Fibroblast of the aortic adventitia (primary cell): ENCODE data around the gene ZBTB7B. TPM values are rescaled to one million over a fixed set of nuclear protein-coding genes. Genes with fewer than 3 reads are reported as not detected.
"Not testable (repeated sequence)": the region's sequence is repeated elsewhere in the genome, so short reads cannot be mapped to it uniquely, and the experiment has no call there.

ENCODE experiments used
- DNase-seq: peaks from one replicate; pipeline ENCODE4 v3.0.0-alpha.2; 2010; ENCODE audit warnings: low read depth
- H3K4me3 ChIP-seq: 2 replicates; pipeline ENCODE4 v1.5.1; 2011; ENCODE audit warnings: low read depth, mild to moderate bottlenecking, control low read depth, low read length, moderate library complexity
- total RNA-seq: library from RNA; depleted of rRNA; stranded (reverse); fragments of >200 nt; gene quantifications from 2 replicates; pipeline ENCODE4 v1.2.3, GENCODE V29; 2012; ENCODE audit warnings: low replicate concordance
- TF ChIP-seq, protein P1 (sequence below): IDR thresholded peaks from 2 replicates; pipeline ENCODE4 v1.5.1; 2011; ENCODE audit warnings: mild to moderate bottlenecking, low read length, control low read depth, inconsistent platforms; ENCODE audit not compliant: insufficient read depth

Gene ZBTB7B
- total RNA-seq, 1 donor, result 15.4 TPM

DNA sequence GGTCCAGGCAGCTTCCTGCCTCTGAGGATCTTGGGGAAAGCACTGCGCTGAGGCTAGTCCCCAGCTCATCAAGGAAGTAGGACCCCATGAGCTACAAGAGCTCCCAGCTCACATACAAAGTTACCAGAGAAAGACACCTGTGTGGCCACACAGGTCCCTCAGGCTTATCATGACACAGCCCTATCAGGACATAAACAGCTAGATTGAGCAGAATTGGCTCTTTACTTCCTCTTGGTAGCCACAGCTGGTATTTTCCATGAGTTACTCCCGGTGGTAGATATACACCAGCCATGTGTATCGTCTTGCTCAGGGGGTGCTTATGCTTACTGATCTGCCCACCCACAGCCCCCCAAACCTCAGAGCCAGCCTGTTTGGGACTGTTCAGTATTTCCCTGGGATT, 8.0 kb upstream of the ZBTB7B start:
- DNase-seq, result no peak
- TF ChIP-seq, protein P1, sequence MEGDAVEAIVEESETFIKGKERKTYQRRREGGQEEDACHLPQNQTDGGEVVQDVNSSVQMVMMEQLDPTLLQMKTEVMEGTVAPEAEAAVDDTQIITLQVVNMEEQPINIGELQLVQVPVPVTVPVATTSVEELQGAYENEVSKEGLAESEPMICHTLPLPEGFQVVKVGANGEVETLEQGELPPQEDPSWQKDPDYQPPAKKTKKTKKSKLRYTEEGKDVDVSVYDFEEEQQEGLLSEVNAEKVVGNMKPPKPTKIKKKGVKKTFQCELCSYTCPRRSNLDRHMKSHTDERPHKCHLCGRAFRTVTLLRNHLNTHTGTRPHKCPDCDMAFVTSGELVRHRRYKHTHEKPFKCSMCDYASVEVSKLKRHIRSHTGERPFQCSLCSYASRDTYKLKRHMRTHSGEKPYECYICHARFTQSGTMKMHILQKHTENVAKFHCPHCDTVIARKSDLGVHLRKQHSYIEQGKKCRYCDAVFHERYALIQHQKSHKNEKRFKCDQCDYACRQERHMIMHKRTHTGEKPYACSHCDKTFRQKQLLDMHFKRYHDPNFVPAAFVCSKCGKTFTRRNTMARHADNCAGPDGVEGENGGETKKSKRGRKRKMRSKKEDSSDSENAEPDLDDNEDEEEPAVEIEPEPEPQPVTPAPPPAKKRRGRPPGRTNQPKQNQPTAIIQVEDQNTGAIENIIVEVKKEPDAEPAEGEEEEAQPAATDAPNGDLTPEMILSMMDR, result no peak
- no peak overlapping the region for H3K4me3 ChIP-seq

DNA sequence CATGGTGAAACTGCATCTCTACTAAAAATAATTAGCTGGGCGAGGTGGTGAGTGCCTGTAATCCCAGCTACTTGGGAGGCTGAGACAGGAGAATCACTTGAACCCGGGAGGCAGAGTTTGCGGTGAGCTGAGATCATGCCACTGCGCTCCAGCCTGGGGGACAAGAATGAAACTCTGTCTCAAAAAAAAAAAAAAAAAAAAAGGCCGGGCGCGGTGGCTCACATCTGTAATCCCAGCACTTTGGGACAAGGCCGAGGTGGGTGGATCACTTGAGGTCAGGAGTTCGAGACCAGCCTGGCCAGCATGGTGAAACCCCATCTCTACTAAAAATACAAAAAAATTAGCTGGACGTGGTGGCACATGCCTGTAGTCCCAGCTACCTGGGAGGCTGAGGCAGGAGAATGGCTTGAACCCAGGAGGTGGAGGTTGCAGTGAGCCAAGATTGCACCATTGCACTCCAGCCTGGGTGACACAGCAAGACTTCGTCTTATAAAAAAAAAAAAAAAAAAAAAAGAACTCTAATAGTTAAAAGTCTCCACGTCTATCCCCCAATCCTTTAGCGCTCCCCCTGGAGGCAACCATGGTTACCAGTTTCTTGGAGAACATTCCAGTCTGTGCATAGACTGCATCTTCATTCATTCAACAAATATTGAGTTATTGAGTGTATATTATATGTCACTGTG, 7.2 kb upstream of the ZBTB7B start:
- H3K4me3 ChIP-seq, result not testable (repeated sequence)
- peak; percentile 87 for DNase-seq
- TF ChIP-seq, protein P1, result peak; percentile 42

DNA sequence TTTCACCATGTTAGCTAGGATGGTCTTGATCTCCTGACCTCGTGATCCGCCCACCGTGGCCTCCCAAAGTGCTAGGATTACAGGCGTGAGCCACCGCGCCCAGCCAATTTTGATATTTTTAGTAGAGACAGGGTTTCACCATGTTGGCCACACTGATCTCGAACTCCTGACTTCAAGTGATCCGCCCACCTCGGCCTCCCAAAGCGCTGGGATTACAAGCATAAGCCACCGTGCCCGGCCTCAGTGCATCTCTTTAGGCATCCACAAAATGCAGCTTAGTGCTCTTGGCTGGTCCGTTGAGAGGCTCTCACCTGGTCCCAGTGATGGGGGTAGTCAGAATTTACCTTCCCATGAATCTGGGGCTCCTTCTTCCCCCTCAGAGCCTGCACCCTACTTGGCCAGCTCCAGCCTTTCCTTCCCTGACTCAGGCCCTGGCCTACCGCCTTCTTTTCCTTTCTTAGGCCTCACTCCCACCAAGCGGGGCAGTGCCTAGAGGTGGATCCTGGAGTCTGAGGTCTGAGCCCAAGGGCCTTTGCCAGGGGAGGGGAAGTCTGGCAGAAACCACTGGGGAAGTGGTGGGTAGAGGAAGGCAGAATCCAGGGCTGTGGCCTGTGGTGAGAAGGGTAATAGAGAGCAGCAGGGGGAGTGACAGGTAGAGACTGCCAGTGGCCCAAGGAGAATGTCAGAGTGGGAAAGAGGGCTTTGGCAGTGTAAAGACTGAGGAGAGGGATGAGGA, 5.5 kb upstream of the ZBTB7B start:
- TF ChIP-seq, protein P1, result no peak
- DNase-seq, result no peak
- H3K4me3 ChIP-seq, result no peak overlapping the region

DNA sequence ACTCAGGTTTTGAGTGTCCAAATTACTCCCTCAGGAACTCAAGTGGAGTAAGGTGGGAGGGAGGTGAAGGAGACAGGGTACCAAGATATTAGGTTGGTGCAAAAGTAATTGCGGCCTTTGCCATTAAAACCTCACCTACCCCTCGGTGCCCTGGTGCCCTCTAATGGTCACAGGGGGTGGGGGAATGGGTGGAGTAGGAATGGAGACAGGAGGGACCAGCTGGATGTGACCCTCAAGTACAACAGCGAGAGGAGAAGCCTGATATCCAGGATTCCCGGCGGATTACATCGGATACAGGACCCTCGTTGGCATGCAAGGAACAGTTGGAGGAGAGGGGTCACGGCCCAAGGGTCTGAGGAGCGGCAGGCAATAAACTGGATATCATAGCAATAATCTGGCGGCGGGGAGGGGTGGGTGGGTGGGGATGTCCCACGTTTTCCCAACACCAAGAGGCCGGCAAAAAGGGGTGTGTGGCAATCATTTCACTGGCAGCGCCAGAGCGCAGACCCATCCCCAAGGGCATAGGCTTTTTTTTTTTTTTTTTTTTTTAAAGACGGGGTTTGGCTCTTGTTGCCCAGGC, 4.3 kb upstream of the ZBTB7B start:
- TF ChIP-seq, protein P1, result no peak
- DNase-seq, result no peak
- no peak overlapping the region for H3K4me3 ChIP-seq

DNA sequence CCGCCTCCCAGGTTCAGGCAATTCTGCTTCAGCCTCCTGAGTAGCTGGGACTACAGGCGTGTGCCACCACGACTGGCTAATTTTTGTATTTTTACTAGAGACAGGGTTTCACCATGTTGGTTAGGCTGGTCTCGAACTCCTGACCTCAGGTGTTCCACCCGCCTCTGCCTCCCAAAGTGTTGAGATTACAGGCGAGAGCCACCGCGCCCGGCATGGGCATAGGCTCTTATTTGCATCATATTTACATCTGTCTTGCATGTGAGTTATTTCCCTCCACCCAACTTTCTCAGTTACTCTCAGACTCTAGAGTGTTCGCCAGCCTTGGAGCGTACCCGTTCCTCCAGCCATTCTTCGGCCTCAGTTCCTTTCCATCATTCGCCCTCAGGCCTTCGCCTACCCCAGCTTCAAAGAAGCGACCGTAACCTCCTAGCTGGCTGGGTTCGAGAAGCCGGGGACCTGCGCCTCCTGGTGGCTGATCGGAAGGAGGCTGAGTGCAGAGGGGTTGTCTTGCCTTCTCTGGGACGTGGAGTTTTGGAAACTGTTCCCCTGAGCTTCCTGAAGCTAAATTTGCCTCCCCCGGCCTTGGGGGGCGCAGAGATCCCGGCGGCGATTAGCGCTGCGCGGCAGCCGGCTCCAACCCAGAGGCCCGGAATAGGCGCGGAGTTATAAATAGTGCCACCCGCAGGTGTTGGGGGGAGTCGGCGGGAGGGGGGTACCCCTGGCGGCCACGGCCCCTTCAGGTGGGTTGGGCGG, 3.6 kb upstream of the ZBTB7B start:
- peak; percentile 77 for DNase-seq
- TF ChIP-seq, protein P1, result peak; percentile 96
- peak overlapping the region; percentile 37 for H3K4me3 ChIP-seq

DNA sequence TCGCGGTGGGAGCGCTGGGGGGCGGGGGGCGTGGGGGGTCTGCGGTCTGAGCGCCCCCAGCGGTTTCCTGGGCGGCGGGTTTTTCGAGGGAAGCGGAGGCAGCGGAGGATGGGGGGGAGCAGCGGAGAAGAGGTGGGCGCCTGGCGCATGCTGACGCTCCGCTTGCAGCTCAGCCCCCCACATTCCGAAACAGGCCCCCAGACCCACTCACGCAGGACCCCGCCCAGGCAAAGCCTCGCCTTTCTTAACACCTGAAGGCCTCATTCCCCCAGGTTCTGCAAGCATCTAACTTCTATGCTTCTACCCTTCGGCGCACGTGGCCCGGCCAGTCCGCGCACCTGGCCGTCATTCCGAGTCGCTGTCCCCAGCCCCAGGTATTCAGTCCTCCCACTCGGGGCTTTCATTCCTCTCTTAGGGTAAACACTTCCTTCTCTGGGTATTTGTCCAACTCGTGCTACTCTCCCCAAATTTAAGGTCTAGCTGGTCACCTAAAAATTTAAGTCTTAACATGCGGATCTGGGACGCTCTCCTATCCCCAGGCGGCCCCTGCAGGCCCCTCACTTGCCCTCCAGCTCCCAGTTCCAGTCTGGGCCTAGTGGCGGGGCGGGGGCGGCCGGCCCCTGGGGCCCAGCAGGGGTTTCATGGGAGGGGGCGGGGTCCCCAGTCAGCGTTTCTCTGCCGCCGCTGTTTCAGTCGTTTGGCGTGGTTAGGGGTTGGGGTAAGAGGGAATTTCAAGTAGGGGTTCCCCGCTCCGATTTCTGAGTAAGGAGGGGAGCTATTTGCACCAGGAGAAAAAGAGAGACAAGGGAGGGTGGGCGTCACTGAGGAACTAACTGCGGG, 2.8 kb upstream of the ZBTB7B start:
- no peak for DNase-seq
- peak overlapping the region; percentile 79 for H3K4me3 ChIP-seq
- TF ChIP-seq, protein P1, result no peak
